ENCODE data around the gene KCNMB1. TPM values are rescaled to one million over a fixed set of nuclear protein-coding genes. Genes with fewer than 3 reads are reported as not detected.
A peak's percentile ranks its signal among the peaks of the same experiment; 100 is the strongest.

KCNMB1 gene, protein sequence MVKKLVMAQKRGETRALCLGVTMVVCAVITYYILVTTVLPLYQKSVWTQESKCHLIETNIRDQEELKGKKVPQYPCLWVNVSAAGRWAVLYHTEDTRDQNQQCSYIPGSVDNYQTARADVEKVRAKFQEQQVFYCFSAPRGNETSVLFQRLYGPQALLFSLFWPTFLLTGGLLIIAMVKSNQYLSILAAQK
- total RNA-seq (under 1 TPM; 0.42 to 0.44 TPM), total RNA-seq (0 to 0.23 reads per million in 2 donors)

DNA sequence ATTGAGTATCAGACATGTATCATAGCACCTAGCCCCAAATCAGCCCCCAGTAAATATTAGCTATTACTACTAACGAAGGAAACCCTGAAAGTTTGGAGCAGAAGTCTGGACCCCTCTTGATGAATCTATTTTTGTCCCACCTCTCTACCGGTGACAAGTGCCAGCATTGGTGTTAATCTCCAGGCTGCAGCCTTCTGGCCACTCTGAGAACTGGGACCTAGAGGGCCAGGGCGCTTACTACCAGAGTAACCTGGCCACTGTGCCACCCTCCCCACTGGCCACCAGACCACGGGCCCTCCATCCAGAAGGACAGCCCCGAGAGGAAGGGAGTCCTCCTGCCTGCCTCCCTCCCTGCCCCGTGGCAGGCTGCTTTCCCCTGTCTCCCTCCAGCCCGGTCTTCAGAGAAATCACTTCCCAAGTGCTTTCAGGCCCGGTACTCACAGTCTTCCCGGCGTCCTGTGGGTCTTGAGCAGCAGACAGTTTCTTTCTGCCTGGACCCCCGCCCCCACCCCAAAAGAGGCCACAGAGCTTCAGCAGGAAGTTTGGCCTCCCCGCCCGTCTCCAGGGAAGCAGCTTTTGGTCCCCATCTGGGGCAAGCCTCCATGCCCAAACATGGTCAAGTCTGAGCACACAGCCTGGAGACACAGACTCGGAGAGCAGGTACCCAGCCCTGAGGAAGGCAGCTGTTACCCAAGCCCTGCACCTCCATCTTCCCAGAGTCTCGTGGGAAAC lies at the start of gene KCNMB1:
KCNMB1 (minus strand) TSS at position 550 of the 732 bp plus-strand sequence. CDS start 3,920 bp downstream, outside the sequence.
- H3K36me3 Mint-ChIP-seq (ENCODE audit: low read depth), result no peaks in the 10 kb centered on the region

GRCh38 chr5:170438581-170438980 lies 49.4 kb upstream of the KCNMB1 start:
- Mint-ChIP-seq H3K27ac (no peak overlapping the region), H3K4me1 (peaks cover 2% of the 10 kb centered on the region), H3K4me3 (no peak overlapping the region), H3K27me3 (peaks cover 7% of the 10 kb centered on the region), H3K36me3 (ENCODE audit: low read depth) (no peaks in the 10 kb centered on the region)
- ATAC-seq (no peak), DNase-seq (no peak)
- no peaks in the 10 kb centered on the region for H3K9me3 ChIP-seq (ENCODE audit: control insufficient read depth, low read length, poor library complexity, severe bottlenecking)

More for the DNA sequence above, at the start of gene KCNMB1:
- Mint-ChIP-seq H3K27ac (no peak within 1 kb of the TSS), H3K27me3 (peaks cover 49% of the 10 kb centered on the region), H3K4me1 (peaks cover 20% of the 10 kb centered on the region), H3K4me3 (no peak within 1 kb of the TSS)
- DNase-seq, result no peak
- no peaks in the 10 kb centered on the region for H3K9me3 ChIP-seq (ENCODE audit: control insufficient read depth, low read length, poor library complexity, severe bottlenecking)
- ATAC-seq, result no peak

GRCh38 chr5:170437621-170438375 lies 48.6 kb upstream of the KCNMB1 start:
- Mint-ChIP-seq H3K36me3 (ENCODE audit: low read depth) (no peaks in the 10 kb centered on the region), H3K4me3 (no peak overlapping the region), H3K4me1 (peaks cover 2% of the 10 kb centered on the region), H3K27ac (no peak overlapping the region), H3K27me3 (peaks cover 7% of the 10 kb centered on the region)
- ATAC-seq, result no peak
- H3K9me3 ChIP-seq (ENCODE audit: control insufficient read depth, low read length, poor library complexity, severe bottlenecking), result no peaks in the 10 kb centered on the region
- no peak for DNase-seq

GRCh38 chr5:170436335-170436734 lies 47.2 kb upstream of the KCNMB1 start:
- no peaks in the 10 kb centered on the region for H3K9me3 ChIP-seq (ENCODE audit: control insufficient read depth, low read length, poor library complexity, severe bottlenecking)
- H3K36me3 Mint-ChIP-seq (ENCODE audit: low read depth), result no peaks in the 10 kb centered on the region
- H3K4me3 Mint-ChIP-seq, result no peak overlapping the region
- H3K27ac Mint-ChIP-seq, result no peak overlapping the region
- peaks cover 15% of the 10 kb centered on the region for H3K27me3 Mint-ChIP-seq
- DNase-seq (no peak), ATAC-seq (no peak)
- peaks cover 2% of the 10 kb centered on the region for H3K4me1 Mint-ChIP-seq

DNA sequence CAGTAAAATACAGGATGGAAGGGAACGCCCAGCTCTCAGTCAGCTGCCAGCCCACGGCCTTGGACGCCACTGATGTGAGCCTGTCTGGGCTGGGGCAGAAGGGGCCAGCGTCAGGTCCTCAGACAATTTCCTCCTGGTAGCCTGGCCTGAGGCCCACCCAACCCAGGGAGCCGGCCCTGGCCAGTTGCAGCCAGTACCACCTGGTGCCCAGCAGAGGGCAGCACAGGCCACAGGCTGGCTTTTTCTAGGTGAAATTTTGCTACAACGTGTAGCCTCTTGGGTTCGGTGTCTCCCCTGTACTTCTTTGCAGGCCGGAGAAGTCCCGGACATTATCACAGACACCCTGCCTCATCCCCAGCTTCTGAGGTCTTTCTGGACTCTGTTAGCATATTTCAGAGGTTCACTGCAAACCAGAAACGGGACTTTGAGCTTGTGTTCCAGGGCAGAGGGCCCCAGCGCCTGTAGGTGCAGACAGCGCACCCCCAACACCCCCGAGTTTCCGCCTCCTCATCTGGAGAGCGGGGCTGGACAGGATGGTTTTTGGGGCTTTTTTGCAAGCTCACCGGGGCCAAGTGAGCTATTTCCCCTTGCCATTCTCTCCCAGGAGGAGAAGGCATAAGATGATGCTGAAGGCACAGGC lies 45.9 kb upstream of the KCNMB1 start:
- Mint-ChIP-seq H3K27ac (no peak overlapping the region), H3K36me3 (ENCODE audit: low read depth) (no peaks in the 10 kb centered on the region), H3K27me3 (peaks cover 27% of the 10 kb centered on the region), H3K4me1 (peaks cover 2% of the 10 kb centered on the region), H3K4me3 (no peak overlapping the region)
- ATAC-seq (peak; percentile 87), DNase-seq (peak; percentile 25 to 33 (median 29))
- no peaks in the 10 kb centered on the region for H3K9me3 ChIP-seq (ENCODE audit: control insufficient read depth, low read length, poor library complexity, severe bottlenecking)

DNA sequence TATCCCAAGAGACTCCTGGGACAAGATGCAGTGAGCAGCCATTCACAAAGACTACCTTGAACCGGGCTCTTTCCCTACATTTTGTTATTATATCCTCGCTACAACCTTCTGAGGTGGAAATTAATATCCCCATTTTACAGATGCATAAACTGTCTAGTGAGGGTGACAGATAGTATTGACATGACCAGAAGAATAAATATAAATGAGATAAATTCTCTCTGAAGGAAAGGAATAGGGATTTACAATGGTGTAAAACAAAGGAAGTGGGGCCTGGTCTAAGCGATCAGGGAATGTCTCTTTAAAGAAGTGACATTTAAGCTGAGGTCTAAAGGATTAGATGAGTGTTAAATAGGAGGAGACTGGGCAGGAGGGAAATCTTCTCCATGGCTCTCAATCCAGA lies 43.5 kb upstream of the KCNMB1 start:
- H3K27ac Mint-ChIP-seq, result no peak overlapping the region
- H3K27me3 Mint-ChIP-seq, result peaks cover 46% of the 10 kb centered on the region
- peaks cover 2% of the 10 kb centered on the region for H3K4me1 Mint-ChIP-seq
- H3K9me3 ChIP-seq (ENCODE audit: control insufficient read depth, low read length, poor library complexity, severe bottlenecking), result no peaks in the 10 kb centered on the region
- ATAC-seq (no peak), DNase-seq (no peak)
- H3K4me3 Mint-ChIP-seq, result no peak overlapping the region
- H3K36me3 Mint-ChIP-seq (ENCODE audit: low read depth), result no peaks in the 10 kb centered on the region

DNA sequence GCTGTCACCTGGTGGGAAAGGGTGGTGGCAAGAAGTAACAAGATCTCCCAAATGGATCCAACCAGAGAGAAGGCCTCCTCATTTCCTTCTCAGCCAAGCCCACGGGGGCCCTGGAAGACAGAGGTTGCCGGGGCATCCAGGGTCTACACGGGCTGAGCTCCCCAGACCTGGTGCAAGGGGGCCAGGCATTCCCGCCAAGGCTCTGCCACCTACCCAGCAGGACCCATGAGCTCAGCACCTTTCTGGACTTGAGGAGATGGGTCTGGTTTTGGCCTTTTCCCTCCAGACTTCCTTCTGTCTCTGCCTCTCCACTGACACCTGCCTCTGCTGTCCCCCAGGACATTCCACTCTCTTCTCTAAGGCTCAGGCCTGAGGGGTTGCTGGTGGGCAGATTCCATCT lies 42.4 kb upstream of the KCNMB1 start:
- no peaks in the 10 kb centered on the region for H3K9me3 ChIP-seq (ENCODE audit: control insufficient read depth, low read length, poor library complexity, severe bottlenecking)
- no peak overlapping the region for H3K4me3 Mint-ChIP-seq
- H3K36me3 Mint-ChIP-seq (ENCODE audit: low read depth), result no peaks in the 10 kb centered on the region
- H3K27ac Mint-ChIP-seq, result peak overlapping the region; percentile 37
- peaks cover 50% of the 10 kb centered on the region for H3K27me3 Mint-ChIP-seq
- no peak for ATAC-seq
- peaks cover 4% of the 10 kb centered on the region for H3K4me1 Mint-ChIP-seq
- DNase-seq, result no peak

DNA sequence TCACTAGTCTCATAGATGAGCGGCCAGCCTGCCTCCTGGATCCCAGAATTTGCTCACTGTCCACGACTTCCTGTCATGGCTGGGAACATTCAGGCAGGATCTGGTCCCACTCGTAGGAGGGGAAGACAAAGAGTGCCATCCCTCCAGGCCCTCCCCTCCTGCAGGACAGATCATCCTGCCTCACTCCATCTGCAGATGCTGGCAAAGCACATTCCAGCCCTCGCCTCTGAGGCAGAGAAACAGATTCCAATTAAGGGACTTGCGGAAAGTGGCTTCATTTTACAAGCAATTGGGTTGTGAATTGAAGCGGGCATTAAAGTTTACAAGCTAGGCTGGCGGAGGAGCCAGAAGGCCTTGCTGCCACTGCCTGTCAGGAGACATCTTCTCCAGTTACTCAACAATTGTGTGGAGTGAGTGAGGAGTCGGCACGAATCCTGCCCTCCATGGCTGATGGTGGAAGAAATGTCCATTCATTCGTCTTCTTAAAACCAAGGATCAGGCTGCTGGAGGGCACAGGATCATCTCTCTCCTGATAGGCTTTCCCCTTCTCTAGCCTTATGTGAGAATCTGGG lies 41.8 kb upstream of the KCNMB1 start:
- Mint-ChIP-seq H3K36me3 (ENCODE audit: low read depth) (no peaks in the 10 kb centered on the region), H3K27ac (no peak overlapping the region), H3K4me3 (no peak overlapping the region), H3K27me3 (peaks cover 50% of the 10 kb centered on the region), H3K4me1 (peaks cover 4% of the 10 kb centered on the region)
- H3K9me3 ChIP-seq (ENCODE audit: control insufficient read depth, low read length, poor library complexity, severe bottlenecking), result no peaks in the 10 kb centered on the region
- ATAC-seq (no peak), DNase-seq (no peak)

GRCh38 chr5:170430256-170430655 lies 41.1 kb upstream of the KCNMB1 start:
- no peak for ATAC-seq
- DNase-seq, result no peak
- no peaks in the 10 kb centered on the region for H3K36me3 Mint-ChIP-seq (ENCODE audit: low read depth)
- peaks cover 50% of the 10 kb centered on the region for H3K27me3 Mint-ChIP-seq
- peaks cover 4% of the 10 kb centered on the region for H3K4me1 Mint-ChIP-seq
- H3K4me3 Mint-ChIP-seq, result no peak overlapping the region
- no peaks in the 10 kb centered on the region for H3K9me3 ChIP-seq (ENCODE audit: control insufficient read depth, low read length, poor library complexity, severe bottlenecking)
- H3K27ac Mint-ChIP-seq, result no peak overlapping the region

DNA sequence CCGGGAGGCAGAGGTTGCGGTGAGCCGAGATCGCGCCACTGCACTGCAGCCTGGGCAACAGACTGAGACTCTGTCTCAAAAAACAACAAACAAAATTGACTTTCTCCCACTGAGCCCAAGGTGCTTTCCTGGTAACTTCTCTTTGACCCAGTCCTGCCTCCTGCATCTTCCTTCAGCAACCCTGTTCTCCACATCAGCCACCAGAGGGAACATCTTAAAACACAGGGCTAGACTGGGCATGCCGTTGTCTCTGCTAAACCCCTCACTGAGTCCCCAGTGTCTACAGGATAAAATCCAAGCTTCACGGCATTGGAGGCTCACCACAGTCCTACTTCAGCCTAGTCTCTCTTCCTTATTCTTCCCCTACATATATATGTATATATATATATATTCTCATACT lies 39.8 kb upstream of the KCNMB1 start:
- no peaks in the 10 kb centered on the region for H3K9me3 ChIP-seq (ENCODE audit: control insufficient read depth, low read length, poor library complexity, severe bottlenecking)
- no peak for ATAC-seq
- Mint-ChIP-seq H3K4me3 (no peak overlapping the region), H3K27me3 (peaks cover 55% of the 10 kb centered on the region), H3K27ac (no peak overlapping the region), H3K4me1 (peaks cover 2% of the 10 kb centered on the region), H3K36me3 (ENCODE audit: low read depth) (no peaks in the 10 kb centered on the region)
- DNase-seq, result no peak

GRCh38 chr5:170427672-170428236 lies 38.6 kb upstream of the KCNMB1 start:
- Mint-ChIP-seq H3K27me3 (peaks cover 59% of the 10 kb centered on the region), H3K36me3 (ENCODE audit: low read depth) (no peaks in the 10 kb centered on the region), H3K4me3 (no peak overlapping the region), H3K27ac (no peak overlapping the region), H3K4me1 (peaks cover 2% of the 10 kb centered on the region)
- ATAC-seq, result no peak
- H3K9me3 ChIP-seq (ENCODE audit: control insufficient read depth, low read length, poor library complexity, severe bottlenecking), result no peaks in the 10 kb centered on the region
- no peak for DNase-seq

DNA sequence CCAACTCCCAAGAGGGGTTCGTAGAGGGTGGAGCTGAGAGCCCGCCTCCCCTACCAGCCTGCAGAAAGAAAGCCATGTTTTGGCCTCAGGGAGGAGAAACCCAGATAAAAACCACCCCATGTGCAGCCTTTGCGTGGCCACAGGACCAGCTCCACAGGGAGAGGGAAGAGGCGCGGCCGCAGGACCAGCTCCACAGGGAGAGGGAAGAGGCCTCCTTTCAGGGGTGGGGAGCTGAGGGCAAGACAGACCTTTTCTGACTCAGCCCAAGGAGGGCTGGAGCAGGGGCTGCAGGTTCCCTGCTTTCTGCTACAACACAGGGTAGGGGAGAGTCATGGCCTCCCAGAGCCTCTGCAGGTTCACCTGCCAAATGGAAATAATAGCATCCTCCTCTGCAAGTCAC lies 37.6 kb upstream of the KCNMB1 start:
- H3K36me3 Mint-ChIP-seq (ENCODE audit: low read depth), result no peaks in the 10 kb centered on the region
- no peak for ATAC-seq
- peaks cover 2% of the 10 kb centered on the region for H3K4me1 Mint-ChIP-seq
- H3K27ac Mint-ChIP-seq, result no peak overlapping the region
- no peak for DNase-seq
- no peak overlapping the region for H3K4me3 Mint-ChIP-seq
- peaks cover 60% of the 10 kb centered on the region for H3K27me3 Mint-ChIP-seq
- no peaks in the 10 kb centered on the region for H3K9me3 ChIP-seq (ENCODE audit: control insufficient read depth, low read length, poor library complexity, severe bottlenecking)

Data from T-helper 17 cell (primary cell).